Ectodermal cell (in vitro differentiated cells): ENCODE results near the gene RFC2.

ENCODE experiments used
- H3K27ac ChIP-seq: 2 replicates; pipeline ENCODE4 v1.7.0; 2013; ENCODE audit warnings: mild to moderate bottlenecking, low read depth, low read length; ENCODE audit not compliant: insufficient read depth, poor library complexity, severe bottlenecking
- H3K27me3 ChIP-seq: 2 replicates; pipeline ENCODE4 v1.7.0; 2013; ENCODE audit warnings: mild to moderate bottlenecking, low read length; ENCODE audit not compliant: insufficient read depth, control insufficient read depth, poor library complexity, severe bottlenecking
- H3K36me3 ChIP-seq: one replicate; pipeline ENCODE4 v1.7.0; 2013; ENCODE audit warnings: low read length; ENCODE audit not compliant: control insufficient read depth, insufficient read depth
- H3K4me1 ChIP-seq: one replicate; pipeline ENCODE4 v1.7.0; 2013; ENCODE audit warnings: low read length; ENCODE audit not compliant: control insufficient read depth, insufficient read depth
- H3K4me3 ChIP-seq: 2 replicates; pipeline ENCODE4 v1.7.0; 2013; ENCODE audit warnings: low read depth, low read length, control low read depth; ENCODE audit not compliant: insufficient read depth
- H3K9me3 ChIP-seq: 2 replicates; pipeline ENCODE4 v1.7.0; 2013; ENCODE audit warnings: mild to moderate bottlenecking, low read length, moderate library complexity; ENCODE audit not compliant: control insufficient read depth
- WGBS, 2 experiments: methylation state at CpG; one replicate each; pipeline ENCODE4 v1.1.7; 2013; ENCODE audit warnings: missing lambda C conversion rate in 2 of 2; 5-methylcytosine and 5-hydroxymethylcytosine counted together

RFC2 gene

GRCh38 chr7:74248156-74248555, 6.0 kb downstream of the RFC2 start:
- Histone ChIP-seq H3K27me3 (no peaks in the 10 kb centered on the region), H3K4me1 (no peaks in the 10 kb centered on the region), H3K9me3 (no peaks in the 10 kb centered on the region), H3K36me3 (peaks cover 44% of the 10 kb centered on the region), H3K27ac (no peak overlapping the region), H3K4me3 (no peak overlapping the region)
- 92 to 93% methylated on average over 6 of the region's 6 CpGs for WGBS, 2 experiments

- Histone ChIP-seq H3K27ac (no peak overlapping the region), H3K27me3 (no peaks in the 10 kb centered on the region), H3K4me3 (no peak overlapping the region), H3K4me1 (no peaks in the 10 kb centered on the region), H3K36me3 (peaks cover 51% of the 10 kb centered on the region), H3K9me3 (no peaks in the 10 kb centered on the region)
- WGBS, 2 experiments: 96 to 98% methylated on average over 4 of the region's 4 CpGs
These were observed 7.7 kb downstream of the RFC2 start for GRCh38 chr7:74246497-74246896.

GRCh38 chr7:74242122-74242443, 12.1 kb downstream of the RFC2 start:
- Histone ChIP-seq H3K27me3 (no peaks in the 10 kb centered on the region), H3K9me3 (no peaks in the 10 kb centered on the region), H3K4me1 (no peaks in the 10 kb centered on the region), H3K4me3 (no peak overlapping the region), H3K27ac (no peak overlapping the region), H3K36me3 (peaks cover 61% of the 10 kb centered on the region)
- 92 to 96% methylated on average over 5 of the region's 6 CpGs for WGBS, 2 experiments

- 95 to 96% methylated on average over 4 of the region's 4 CpGs for WGBS, 2 experiments
- H3K27me3 ChIP-seq: no peaks in the 10 kb centered on the region
- H3K9me3 ChIP-seq: no peaks in the 10 kb centered on the region
- H3K27ac ChIP-seq: no peak overlapping the region
- H3K4me1 ChIP-seq: no peaks in the 10 kb centered on the region
- peaks cover 64% of the 10 kb centered on the region for H3K36me3 ChIP-seq
- H3K4me3 ChIP-seq: no peak overlapping the region
These were observed 13.7 kb downstream of the RFC2 start for GRCh38 chr7:74240482-74240881.

- H3K36me3 ChIP-seq: peaks cover 67% of the 10 kb centered on the region
- no peak overlapping the region for H3K4me3 ChIP-seq
These were observed 17.9 kb downstream of the RFC2 start for GRCh38 chr7:74236284-74236683.

GRCh38 chr7:74235518-74236268, 18.5 kb downstream of the RFC2 start:
- Histone ChIP-seq H3K9me3 (no peaks in the 10 kb centered on the region), H3K27me3 (no peaks in the 10 kb centered on the region), H3K36me3 (peaks cover 70% of the 10 kb centered on the region), H3K27ac (no peak overlapping the region), H3K4me1 (no peaks in the 10 kb centered on the region), H3K4me3 (no peak overlapping the region)
- 94% methylated on average over 8 of the region's 8 CpGs for WGBS, 2 experiments

More at GRCh38 chr7:74236284-74236683, 17.9 kb downstream of the RFC2 start:
- H3K4me1 ChIP-seq: no peaks in the 10 kb centered on the region
- no peaks in the 10 kb centered on the region for H3K27me3 ChIP-seq
- H3K9me3 ChIP-seq: no peaks in the 10 kb centered on the region
- H3K27ac ChIP-seq: no peak overlapping the region
- 93 to 96% methylated on average over 3 of the region's 3 CpGs for WGBS, 2 experiments

- Histone ChIP-seq H3K36me3 (peaks cover 68% of the 10 kb centered on the region), H3K27me3 (no peaks in the 10 kb centered on the region), H3K27ac (no peak overlapping the region), H3K4me3 (no peak overlapping the region), H3K4me1 (no peaks in the 10 kb centered on the region), H3K9me3 (no peaks in the 10 kb centered on the region)
- 95 to 96% methylated on average over 13 of the region's 13 CpGs for whole genome bisulfite sequencing, 2 experiments
These were observed 20.4 kb downstream of the RFC2 start for GRCh38 chr7:74233655-74234285.

- Histone ChIP-seq H3K9me3 (no peaks in the 10 kb centered on the region), H3K4me1 (no peaks in the 10 kb centered on the region), H3K4me3 (no peak overlapping the region), H3K27ac (no peak overlapping the region), H3K36me3 (peaks cover 47% of the 10 kb centered on the region), H3K27me3 (no peaks in the 10 kb centered on the region)
- 95 to 96% methylated on average over 12 of the region's 12 CpGs for WGBS, 2 experiments
These were observed 23.0 kb downstream of the RFC2 start for GRCh38 chr7:74231232-74231590.

GRCh38 chr7:74230446-74231231, 23.6 kb downstream of the RFC2 start:
- no peaks in the 10 kb centered on the region for H3K4me1 ChIP-seq
- peaks cover 47% of the 10 kb centered on the region for H3K36me3 ChIP-seq
- H3K4me3 ChIP-seq: no peak overlapping the region
- H3K9me3 ChIP-seq: no peaks in the 10 kb centered on the region
- 95 to 96% methylated on average over 15 of the region's 15 CpGs for WGBS, 2 experiments
- no peak overlapping the region for H3K27ac ChIP-seq
- H3K27me3 ChIP-seq: no peaks in the 10 kb centered on the region
